CD4-positive, alpha-beta T cell treated with Interleukin-17A for 4 hours (primary cell): Measurements from ENCODE around the gene GLDN.

Source experiments
- DNase-seq: peaks from one replicate; pipeline ENCODE4 v3.0.0-alpha.2; 2020; ENCODE audit warnings: mixed read lengths

Gene GLDN

DNA sequence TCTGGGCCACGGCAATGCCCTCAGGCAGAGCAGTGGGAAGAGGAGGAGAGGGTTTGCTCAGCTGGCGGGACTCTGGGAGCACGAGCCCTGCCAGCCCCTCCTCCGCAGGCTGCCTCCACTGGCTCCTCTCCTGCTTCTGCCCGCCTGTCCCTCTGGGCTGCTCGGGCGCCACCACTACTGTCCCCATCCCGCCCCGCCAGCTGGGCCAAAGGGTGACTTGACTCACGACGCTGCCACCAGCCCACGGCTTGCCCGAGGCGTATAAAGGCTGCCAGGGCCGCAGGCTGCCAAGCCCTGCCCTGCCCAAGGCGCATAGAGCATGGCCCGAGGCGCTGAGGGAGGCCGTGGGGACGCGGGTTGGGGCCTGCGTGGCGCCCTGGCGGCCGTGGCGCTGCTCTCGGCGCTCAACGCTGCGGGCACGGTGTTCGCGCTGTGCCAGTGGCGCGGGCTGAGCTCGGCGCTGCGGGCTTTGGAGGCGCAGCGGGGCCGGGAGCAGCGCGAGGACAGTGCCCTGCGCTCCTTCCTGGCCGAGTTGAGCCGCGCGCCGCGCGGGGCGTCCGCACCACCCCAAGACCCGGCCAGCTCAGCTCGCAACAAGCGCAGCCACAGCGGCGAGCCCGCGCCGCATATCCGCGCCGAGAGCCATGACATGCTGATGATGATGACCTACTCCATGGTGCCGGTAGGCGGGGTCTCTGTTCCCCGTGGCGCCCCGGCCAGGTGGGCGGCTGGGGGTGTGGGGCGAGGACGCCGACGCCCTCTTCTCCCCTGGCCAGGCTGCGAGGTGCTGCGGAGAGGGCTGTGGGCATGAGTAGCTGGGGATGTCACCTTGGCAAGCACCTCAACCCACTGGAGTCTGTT lies at the start of gene GLDN:
GLDN (plus strand) TSS at position 290 of the 861 bp plus-strand sequence; CDS start at position 320, 30 bp downstream.
- no peak for DNase-seq

DNA sequence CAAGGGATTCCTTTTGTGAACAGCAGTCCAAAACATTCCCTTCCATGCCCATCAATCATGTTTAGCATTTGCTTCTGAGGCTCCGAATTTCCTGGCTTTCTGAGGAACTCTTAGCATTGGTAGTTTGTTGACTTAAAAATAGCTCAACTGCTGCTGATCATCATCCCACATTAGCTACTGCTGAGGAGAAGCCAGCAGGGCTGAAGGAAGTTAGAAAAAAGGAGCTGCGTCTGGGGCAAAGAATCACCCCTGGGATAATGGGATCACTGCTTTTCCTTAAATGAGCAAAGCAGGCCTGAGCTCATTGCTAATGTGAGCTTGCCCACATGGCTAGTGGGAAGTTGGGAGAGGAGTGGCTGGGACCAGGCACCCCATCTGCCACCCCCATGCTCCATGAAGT lies 42.8 kb upstream of the GLDN start:
- no peak for DNase-seq

DNA sequence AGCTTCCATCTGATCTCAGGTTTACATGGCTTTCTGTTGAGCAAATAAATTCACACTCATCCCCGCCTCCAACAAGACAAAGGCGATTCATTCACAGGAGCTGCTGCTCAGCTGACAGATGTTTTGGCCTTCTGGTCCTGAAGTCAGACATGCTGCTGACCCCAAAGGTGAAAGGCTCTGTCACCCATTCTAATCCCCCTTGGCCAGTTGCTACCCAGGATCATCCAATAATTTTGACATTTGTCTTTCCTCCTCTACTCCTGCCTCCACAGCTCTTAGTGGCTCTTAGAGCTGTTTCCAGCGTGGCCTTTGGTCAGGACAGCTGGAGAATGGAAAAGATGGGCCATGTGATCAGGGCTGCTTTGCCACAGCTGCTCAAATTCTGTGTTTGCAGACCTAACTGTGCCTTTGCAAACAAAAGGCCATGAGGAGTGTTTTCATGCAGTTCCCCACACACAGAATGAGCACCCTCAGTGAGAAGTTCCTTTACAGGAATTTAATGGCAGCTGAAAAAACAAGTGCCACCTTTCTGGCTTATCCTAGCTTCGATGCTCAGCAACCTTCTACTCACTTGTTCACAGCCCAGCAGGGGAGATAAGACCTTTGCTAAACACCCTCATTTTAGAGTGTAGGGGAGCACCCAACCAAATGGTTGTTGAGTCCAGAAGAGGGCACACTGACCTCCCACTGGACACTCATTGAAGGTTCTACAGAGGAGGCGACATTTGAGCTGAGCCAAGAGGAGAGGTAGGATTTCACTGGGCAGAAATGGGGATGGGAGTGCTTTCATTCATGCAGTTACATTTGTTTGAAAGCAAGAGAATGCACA lies 42.1 kb upstream of the GLDN start:
- no peak for DNase-seq

DNA sequence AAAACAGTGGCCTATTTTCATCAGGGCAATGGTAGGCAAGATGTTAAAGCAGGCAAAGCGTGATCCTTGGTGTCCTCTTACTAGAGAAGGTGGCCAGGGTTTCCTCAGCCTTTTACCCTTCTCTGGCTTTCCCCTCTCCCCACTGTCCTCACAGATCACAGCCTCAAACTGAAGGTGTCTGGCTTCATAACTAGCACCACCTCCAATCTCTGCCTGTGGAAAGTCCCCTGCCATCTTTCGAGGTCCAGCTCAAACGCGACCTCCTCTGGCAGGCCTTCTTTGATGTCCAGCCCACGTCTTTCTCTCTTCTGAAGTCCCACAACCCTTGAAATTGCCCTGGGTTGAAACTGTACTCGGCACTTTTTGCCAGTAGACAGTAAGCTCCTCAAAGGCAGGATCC lies 39.0 kb upstream of the GLDN start:
- DNase-seq: no peak

DNA sequence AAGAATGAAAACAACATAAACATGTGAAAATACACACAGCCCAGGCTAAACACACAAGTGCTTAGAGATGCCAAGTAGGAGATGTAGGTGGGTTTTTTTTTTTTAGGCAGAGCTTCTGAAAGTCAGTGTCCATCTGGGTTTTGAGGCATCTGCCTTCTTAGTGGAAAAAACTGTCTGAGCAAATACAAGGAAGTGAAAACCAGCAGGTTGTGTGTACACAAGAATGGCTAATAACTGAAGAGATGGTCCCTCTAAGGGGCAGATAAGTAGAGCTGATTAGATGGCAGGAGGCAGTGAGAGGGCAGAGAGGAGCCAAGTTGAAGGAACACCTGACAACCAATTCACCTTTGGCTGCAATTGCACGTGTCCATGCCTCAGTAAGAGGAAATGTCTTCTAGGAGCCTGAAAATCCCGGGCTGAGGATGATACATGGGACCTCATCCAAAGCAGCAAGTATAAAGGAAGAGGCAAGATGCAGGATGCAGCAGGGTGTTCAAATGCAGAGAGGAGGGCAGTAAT lies 37.9 kb upstream of the GLDN start:
- no peak for DNase-seq

DNA sequence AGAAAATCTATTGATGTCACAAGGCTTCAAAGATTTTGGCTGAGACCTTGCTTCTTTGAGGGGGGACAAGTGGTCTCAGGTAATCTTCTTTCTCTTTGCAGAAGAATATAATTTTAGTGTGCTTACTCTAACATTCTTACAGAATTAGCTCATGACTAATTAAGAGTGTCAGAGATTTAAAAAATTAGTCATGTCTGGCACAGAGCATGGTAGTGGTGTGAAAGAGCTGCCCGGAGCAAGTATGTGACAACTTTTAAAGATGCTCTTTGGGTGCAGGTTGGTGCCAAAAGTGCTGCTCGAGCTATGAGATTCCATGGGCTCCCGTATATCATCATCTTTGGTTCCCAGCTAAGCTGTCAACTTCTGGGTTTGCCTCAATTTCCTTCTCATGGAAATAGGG lies 34.1 kb upstream of the GLDN start:
- no peak for DNase-seq

DNA sequence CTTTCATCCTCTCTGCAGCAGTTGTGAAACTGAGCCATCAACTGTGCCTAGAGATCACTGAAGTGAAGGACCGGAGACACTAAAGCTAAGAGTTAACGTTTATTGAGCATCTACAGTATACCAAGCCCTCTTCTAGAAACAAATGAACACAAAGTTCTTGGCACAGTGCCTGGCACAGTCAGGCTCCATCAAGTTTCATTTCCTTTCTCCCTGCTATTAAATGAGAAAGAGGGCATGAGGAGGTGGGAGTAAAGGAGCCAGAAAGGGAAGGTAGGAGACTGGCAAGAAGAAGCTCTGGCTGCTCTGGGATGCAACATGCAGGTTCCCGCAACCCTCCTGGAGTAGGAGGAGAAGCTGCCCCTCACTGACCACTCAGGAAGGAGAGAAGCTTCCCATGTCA lies 33.6 kb upstream of the GLDN start:
- DNase-seq: no peak

DNA sequence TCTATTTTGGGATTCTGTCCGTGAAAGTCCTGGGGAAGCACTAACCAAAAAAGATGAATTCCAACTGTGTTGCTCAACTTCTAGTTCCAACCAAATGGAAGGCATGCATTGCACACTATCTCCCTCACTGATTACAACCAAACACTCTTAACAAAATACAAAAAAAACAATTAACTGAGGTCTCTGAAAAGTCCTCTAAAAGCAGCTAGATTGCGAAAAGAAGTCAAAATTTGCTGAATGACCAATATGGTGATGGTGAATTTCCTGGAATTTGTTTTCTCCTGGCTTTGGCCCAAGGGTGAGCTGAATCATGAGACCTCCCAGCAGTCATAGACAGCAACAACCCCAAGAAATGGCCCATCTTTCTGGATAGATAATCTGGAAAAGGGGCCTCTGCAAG lies 31.4 kb upstream of the GLDN start:
- no peak for DNase-seq

DNA sequence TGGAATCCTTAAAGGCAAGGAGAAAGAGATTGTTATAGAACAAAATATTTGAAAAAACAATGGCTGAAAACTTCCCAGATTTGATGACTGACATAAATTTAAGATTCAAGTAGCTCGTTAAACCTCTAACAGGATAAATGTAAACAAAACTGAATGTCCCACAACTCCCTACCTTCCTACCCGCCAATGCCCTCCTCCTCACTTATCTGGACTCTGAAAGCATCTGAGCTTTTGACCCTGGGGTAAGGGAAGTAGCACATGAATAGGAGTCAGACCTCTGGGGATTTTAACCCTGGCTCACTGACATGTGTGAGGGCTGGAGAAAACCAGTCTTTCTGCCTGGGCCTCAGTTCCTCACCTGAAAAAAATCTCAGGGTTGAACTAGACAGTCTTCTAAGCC lies 29.9 kb upstream of the GLDN start:
- DNase-seq: no peak

DNA sequence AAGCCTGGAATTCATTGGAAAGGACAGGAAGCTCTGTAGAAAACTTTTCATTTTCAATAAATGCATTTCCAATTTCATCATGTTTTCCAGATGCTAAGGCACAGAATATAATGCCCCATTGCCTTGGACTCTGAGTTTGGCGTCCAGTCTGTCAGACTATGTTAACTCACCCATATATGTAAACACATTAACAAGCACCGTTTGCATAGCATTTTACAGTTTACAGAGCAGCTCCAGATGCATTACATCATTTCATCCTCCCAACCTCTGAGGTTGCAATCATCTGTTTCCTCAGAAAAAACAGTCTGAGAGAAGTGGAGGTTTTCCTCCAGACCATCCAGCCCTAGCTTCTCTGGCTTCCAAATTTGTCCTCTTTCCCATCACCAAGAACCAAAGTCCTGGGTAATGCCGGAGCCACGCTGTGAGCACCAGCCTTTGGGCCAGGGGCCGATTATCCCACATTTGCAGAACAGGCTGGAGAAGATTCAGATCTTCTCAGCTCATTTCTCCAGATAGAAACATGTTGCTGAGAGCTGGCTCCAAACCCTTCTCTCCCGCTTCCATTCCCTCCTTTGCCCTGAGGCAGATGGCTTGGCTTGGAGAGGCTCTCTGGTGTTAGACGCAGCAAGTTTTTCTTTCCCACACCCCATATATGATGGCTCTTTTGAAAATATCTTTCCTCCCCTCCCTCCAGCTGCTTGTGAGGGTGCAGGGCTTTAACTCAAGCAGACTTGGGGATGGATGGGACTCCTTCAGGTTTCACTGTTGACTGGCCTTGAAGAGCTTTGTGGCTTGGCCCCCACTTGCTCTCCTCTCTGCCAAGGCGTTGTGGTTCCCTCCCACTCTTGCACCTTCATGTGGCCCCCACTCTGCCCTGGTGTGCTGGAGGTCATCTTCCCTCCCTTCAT lies 29.0 kb upstream of the GLDN start:
- DNase-seq: no peak

DNA sequence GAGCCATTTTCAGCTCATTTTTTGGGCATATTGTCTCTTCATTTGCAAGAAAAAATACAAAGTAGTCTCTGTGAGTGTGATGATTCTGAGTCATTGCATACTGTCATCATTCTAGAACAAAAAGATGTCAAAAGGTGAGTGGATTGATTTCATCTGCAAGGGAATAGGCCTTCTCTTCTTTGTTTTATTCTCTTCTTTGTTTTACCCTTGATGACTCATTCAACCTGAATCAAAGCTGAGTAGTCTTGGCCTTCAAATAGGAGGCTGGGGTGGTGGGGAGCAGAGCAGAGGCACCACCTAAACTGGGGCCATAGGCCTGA lies 28.4 kb upstream of the GLDN start:
- DNase-seq: no peak

DNA sequence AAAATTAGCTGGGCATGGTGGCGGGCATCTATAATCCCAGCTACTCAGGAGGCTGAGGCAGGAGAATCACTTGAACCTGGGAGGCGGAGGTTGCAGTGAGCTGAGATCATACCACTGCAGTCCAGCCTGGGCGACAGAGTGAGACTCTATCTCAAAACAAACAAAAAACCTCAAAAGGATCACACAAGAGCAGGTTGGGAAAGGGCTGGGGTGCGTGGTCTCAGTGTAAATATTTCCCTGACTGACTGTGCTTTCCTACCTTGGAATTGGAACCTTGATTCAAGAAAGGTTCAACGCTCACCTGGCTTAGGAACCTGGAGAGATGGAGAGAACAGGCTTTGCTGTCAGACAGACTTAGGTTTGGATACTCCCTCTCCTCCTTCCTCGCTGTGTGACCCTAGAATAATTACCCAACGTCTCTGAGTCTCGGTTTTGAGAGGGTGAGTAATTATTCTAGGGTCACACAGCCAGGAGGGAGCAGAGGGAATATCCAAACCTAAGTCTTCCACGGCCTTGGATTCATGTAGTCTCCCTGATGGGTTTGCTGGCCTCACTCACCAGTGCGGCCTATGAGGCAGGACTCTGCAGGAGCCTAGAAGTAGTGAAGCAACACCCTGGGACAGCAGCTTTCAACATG lies 27.7 kb upstream of the GLDN start:
- DNase-seq: no peak

DNA sequence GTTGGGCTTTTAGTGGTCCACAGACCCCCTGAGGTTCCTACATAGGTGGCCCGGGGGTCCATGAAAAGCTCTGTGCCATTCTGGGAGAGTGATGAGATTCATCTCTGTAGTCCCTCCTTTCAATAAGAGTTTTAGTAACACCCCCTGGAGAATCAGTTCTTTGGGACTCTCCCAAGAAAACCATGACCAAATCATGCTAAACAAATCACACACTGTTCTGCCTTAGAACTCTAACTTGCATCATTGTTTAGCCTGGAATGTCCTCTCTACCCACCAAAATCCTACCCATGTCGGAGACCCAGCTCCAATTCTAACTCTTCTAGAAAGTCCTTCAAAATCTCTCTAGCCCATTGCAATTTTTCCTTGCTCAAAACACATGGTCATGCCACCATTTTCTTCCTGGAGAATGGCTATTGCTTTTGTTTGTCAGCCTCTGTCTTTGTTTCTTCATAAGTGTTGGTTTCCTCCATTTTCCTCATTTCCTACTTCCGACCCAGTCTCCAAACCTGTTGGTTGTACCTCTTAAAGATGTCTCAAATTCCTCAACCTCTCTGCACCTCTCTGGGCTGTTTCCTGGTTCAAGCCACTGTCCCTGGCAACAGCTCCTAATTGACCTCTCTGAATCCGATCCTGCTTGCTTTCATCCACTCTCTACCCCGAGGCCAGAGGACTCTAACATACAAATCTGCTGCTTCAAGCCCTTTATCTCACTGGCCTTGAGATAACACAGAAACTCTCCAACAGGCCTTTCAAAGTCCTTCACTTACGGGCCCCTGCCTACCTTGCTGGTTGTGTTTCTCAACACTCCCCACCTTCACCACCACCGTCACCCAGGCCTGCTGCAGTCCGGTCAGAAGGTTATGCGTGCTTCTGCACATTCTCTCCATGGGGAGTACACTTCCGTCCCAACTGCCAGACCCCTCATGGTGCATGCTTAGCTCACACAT lies 26.8 kb upstream of the GLDN start:
- DNase-seq: no peak

DNA sequence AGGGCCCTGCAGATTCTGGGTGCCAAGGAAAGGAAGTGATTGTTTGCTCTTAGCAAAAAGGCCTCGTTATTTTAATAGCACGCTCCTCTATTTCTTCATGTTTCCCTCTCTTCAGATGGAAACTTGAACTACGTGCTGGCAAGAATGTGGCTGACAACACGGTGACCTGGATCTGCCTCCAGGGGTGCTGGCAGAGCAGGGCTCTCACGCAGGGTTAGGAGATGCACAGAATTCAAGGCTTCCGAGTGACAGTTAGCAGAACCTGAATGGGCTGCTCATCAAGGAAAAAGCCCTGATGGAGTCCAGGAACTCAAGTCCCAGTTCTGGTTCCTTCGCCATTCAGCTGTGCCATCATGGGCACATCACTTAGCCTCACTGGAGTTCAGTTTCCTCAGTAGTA lies 25.7 kb upstream of the GLDN start:
- no peak for DNase-seq

DNA sequence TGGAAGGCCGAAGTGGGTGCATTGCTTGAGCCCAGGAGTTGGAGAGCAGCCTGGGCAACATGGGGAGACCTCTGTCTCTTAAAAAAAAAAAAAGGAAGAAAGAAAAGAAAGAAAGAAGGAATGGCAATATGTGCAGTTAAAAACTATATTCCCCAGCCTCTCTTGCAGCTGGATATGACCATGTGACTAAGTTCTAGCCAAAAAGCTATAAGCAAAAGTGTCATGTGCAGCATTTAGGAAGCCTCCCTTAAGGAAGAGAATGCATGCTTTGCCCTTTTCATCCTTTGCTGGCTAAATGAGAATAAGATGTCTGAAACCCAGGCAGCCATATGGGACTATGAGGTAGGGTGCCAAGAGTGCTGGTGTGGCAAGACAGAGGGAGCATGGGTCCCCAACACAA lies 24.8 kb upstream of the GLDN start:
- no peak for DNase-seq

DNA sequence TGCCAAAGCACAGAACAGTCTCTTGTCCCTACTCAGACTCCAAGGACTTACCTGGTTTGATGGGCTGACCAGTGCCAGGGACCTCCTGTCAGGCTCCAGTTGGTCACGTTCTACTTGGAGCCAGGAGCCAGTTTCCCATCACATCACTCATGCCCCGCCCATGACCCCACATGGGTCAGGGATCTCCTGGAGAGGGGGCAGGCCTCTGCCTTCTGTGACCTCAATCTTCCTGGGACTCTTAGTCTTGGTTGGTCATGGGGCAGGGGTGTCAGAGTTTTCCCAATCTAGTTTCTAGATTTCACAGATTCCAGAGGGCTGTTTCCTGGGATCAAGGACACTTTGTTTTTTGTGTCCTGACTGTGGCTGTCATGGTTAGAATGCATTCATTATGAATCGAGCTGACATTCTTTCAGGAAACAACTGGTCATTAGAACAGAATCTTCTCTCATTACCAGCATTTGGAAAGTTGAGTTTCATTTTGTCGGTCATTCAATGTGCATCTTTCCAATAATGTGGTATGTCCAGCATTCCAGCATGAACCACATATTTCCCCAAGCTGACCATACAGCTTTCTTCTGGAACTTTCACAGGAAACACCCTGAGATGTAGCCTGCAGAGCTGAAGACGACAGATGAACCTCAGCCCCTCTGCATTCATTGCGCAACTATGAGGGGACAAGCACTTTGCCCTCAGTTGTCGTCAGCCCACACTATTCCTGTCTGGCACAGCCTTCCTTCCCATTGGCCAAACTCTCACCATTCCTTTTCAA lies 22.9 kb upstream of the GLDN start:
- no peak for DNase-seq

DNA sequence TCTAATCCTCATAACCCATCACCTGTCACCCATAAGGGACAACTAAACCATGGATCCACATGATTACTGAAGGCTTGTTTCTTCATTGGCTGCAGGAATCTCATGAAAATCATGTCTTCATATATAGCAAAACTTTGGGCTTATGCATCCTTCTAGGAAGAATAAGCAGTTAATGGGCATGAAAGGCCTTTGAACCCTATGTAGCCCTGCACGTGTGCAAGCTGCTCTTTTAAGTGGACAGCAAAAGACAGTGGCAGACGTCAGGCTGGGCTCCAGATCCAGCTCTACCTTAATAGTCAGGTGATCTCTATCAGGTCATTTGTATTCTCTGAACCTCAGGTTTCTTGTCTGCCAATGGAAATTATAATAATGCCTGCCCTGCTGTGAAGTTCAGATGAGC lies 21.9 kb upstream of the GLDN start:
- no peak for DNase-seq

DNA sequence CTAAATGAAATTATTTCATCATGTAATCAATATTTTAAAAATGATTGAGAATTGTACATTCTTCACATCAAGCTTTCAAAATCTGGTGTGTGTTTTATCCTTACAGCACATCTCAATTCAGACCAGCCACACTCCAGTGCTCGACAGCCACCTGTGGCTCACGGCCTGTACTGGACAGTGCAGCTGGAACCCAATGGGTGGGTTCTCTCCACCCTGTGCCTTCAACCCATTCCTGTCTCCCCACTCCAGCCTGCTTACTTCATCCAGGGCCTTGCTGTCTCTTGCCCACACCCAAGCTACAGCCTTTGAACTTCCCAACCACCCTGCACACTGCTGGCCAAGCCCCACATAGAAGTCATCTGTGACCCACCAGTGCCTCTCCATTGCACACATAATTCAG lies 20.6 kb upstream of the GLDN start:
- no peak for DNase-seq

DNA sequence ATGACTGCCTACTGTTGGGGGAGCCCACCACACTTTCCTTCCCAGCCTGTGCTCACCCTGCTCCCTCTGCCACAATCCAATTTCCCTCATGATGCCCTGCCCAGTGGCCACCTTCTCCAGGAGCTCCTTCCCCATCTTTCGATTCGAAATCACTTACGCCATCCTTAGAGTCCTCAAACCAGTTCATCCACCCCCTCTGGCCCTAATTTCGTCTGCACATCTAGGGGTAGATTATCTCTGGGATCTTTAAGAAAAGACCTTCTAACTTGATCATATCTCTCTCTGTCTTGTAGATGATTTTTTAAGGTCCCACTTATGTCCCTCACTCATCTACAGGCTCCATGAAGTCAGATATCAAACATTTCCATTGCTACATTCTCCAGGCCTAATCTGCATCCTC lies 20.1 kb upstream of the GLDN start:
- DNase-seq: no peak

DNA sequence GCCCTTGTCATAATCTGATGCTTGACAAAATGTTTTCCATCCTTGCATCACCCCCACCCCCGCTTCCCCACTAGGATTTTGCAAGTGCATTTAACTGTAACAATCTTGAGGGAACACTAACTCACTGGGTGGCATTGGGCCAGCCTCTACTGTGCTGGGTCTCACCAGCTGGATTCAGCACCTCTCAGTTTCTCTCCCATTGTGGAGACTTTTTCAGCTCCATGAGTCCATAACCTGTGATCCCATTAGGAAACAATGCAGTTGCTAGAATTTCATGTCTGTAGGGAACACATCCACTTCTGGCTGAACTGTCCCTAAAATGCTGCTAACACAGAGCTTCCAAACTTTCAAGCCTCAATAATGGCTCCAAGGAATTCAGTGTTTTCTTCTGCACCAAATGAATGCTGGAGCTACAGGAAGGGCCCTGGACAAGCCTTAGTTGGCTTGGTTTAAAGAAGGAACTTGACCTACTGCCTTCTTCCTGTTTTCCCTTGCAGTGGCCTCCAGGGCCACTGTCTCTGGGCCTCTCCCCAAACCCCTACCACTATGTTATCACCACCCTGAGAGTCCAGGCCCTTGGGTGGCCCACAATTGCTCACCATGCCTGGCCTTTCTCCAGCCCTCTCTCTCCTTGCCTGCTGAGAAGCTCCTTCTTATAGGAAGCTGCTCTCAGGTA lies 18.7 kb upstream of the GLDN start:
- DNase-seq: no peak
